Effector memory CD4-positive, alpha-beta T cell (primary cell): ENCODE results near the gene CEP76.

Experiments
- DNase-seq, 3 donors: peaks; one replicate each; pipeline ENCODE4 v3.0.0-alpha.2; 2020
- H3K27ac ChIP-seq: 2 replicates; pipeline ENCODE4 v1.7.0; 2013; ENCODE audit warnings: mild to moderate bottlenecking, low read length, moderate library complexity; ENCODE audit not compliant: insufficient read depth, poor library complexity, severe bottlenecking
- H3K27me3 ChIP-seq: replicated peaks from 2 replicates; pipeline ENCODE4 v1.7.0; 2013; ENCODE audit warnings: mild to moderate bottlenecking, low read length; ENCODE audit not compliant: insufficient read depth, control insufficient read depth, poor library complexity, severe bottlenecking
- H3K36me3 ChIP-seq: 2 replicates; pipeline ENCODE4 v1.7.0; 2013; ENCODE audit warnings: mild to moderate bottlenecking, low read length, moderate library complexity; ENCODE audit not compliant: control insufficient read depth, insufficient read depth
- H3K4me1 ChIP-seq: 2 replicates; pipeline ENCODE4 v1.7.0; 2013; ENCODE audit warnings: low read length, mild to moderate bottlenecking; ENCODE audit not compliant: control insufficient read depth, insufficient read depth, poor library complexity, severe bottlenecking
- H3K4me3 ChIP-seq: 2 replicates; pipeline ENCODE4 v1.7.0; 2013; ENCODE audit warnings: low read length, low read depth, mild to moderate bottlenecking; ENCODE audit not compliant: insufficient read depth, poor library complexity, severe bottlenecking
- H3K9me3 ChIP-seq: 2 replicates; pipeline ENCODE4 v1.7.0; 2013; ENCODE audit warnings: mild to moderate bottlenecking, low read length, moderate library complexity; ENCODE audit not compliant: control insufficient read depth

CEP76 gene

DNA sequence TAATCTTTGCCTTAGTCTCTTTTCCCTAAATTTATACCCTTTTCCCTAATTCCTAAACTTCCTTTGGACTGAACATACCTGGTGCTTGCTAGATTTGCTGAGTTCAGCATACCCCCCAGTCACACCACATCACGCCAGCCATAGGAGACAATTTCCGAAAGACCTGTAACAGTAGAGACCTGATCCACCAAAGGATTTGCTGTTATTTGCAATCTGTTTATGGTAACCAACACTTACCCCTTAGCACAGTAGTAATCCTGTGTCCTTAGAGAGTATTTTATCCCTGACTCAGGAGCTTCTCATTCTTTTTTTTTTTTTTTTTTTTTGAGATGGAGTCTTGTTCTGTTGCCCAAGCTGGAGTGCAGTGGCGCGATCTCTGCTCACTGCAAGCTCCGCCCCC is 8.9 kb upstream of the CEP76 start:
- peaks cover 37% of the 10 kb centered on the region for H3K36me3 ChIP-seq
- no peaks in the 10 kb centered on the region for H3K27me3 ChIP-seq
- DNase-seq, result no peak
- no peaks in the 10 kb centered on the region for H3K9me3 ChIP-seq
- no peak overlapping the region for H3K4me3 ChIP-seq
- H3K27ac ChIP-seq, result no peak overlapping the region
- no peaks in the 10 kb centered on the region for H3K4me1 ChIP-seq

DNA sequence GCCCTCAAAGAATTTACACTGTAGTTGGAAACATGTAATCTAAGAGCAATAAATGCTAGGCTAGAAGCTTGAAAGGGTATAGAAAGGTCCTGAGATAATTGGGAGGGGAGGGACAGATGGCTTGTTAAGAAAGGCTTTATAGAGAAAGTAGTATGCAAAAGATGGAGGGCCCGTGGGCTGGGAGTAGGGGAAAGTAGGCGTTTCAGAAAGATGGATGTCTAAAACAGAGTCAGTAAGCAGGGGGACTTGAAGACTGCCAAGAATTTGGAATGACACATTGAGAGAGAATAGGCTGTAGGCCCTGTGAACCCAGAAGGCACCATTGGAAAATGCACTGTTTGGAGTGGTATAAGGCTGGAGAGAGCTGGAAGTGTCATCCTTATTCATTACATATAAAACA is 1.1 kb upstream of the CEP76 start:
- no peak for DNase-seq
- H3K4me3 ChIP-seq, result peak overlapping the region; percentile 99

GRCh38 chr18:12703096-12703567 is 609 bp upstream of the CEP76 start:
- no peak for DNase-seq
- no peaks in the 10 kb centered on the region for H3K9me3 ChIP-seq
- H3K27ac ChIP-seq, result peak overlapping the region; percentile 96
- no peaks in the 10 kb centered on the region for H3K27me3 ChIP-seq
- H3K4me3 ChIP-seq, result peak overlapping the region; percentile 99
- peaks cover 25% of the 10 kb centered on the region for H3K4me1 ChIP-seq
- H3K36me3 ChIP-seq, result peaks cover 10% of the 10 kb centered on the region

More for the DNA sequence above, 1.1 kb upstream of the CEP76 start:
- Histone ChIP-seq H3K27ac (peak overlapping the region; percentile 96), H3K4me1 (peaks cover 25% of the 10 kb centered on the region), H3K36me3 (peaks cover 13% of the 10 kb centered on the region), H3K9me3 (no peaks in the 10 kb centered on the region), H3K27me3 (no peaks in the 10 kb centered on the region)

DNA sequence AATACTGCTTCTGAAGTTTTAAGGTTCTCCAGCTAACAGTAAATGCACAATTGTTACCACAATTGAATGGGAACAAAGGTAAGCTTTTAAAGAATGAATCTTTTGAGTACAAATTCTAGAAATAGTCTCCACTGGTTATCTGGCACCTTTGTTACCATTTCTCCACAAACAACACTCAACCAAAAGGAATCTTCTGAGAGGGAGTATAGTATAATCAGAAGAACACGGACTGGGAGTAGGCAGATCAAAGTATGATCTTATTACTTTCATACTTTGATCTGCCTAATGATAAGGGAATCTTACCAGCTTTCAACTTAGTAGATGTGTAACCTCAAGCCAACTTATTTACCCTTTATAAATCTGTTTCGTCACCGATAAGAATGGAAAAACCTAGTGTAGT is 1.4 kb downstream of the CEP76 start:
- Histone ChIP-seq H3K9me3 (no peaks in the 10 kb centered on the region), H3K36me3 (peaks cover 3% of the 10 kb centered on the region), H3K27me3 (no peaks in the 10 kb centered on the region), H3K27ac (peak overlapping the region; percentile 96), H3K4me3 (peak overlapping the region; percentile 99), H3K4me1 (peaks cover 25% of the 10 kb centered on the region)
- no peak for DNase-seq

- no peak overlapping the region for H3K4me3 ChIP-seq
- peaks cover 3% of the 10 kb centered on the region for H3K36me3 ChIP-seq
- no peaks in the 10 kb centered on the region for H3K27me3 ChIP-seq
- peaks cover 24% of the 10 kb centered on the region for H3K4me1 ChIP-seq
- no peak overlapping the region for H3K27ac ChIP-seq
- DNase-seq, result no peak
- no peaks in the 10 kb centered on the region for H3K9me3 ChIP-seq
Observed at GRCh38 chr18:12699747-12700146, 2.8 kb downstream of the CEP76 start.

GRCh38 chr18:12694032-12694431 is 8.5 kb downstream of the CEP76 start:
- Histone ChIP-seq H3K27ac (no peak overlapping the region), H3K4me3 (no peak overlapping the region), H3K9me3 (no peaks in the 10 kb centered on the region), H3K36me3 (peaks cover 3% of the 10 kb centered on the region), H3K27me3 (no peaks in the 10 kb centered on the region), H3K4me1 (no peaks in the 10 kb centered on the region)
- no peak for DNase-seq

DNA sequence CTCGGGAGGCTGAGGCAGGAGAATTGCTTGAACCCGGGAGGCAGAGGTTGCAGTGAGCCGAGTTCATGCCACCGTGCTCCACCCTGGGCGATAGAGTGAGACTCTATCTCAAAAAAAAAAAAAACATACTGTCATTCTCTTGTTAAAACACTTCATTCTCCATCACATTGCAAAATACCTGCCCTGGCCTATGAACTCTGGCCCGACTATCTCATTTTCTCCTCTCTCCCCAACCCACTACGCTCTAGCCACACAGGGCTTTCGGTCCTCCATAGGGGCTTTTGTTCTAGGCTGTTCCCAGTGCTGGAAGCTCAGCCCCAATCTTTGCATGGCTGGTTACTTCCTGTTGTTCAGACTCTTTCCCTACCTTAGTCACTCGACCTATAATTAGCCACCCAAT is 10.3 kb downstream of the CEP76 start:
- Histone ChIP-seq H3K4me3 (no peak overlapping the region), H3K27me3 (no peaks in the 10 kb centered on the region), H3K9me3 (no peaks in the 10 kb centered on the region), H3K27ac (no peak overlapping the region), H3K36me3 (peaks cover 3% of the 10 kb centered on the region), H3K4me1 (no peaks in the 10 kb centered on the region)
- DNase-seq, result no peak

GRCh38 chr18:12689256-12689850 is 13.2 kb downstream of the CEP76 start:
- H3K9me3 ChIP-seq, result no peaks in the 10 kb centered on the region

GRCh38 chr18:12686100-12686499 is 16.4 kb downstream of the CEP76 start:
- Histone ChIP-seq H3K27me3 (no peaks in the 10 kb centered on the region), H3K36me3 (no peaks in the 10 kb centered on the region), H3K4me1 (no peaks in the 10 kb centered on the region), H3K9me3 (no peaks in the 10 kb centered on the region), H3K27ac (no peak overlapping the region), H3K4me3 (no peak overlapping the region)
- no peak for DNase-seq

More at GRCh38 chr18:12689256-12689850, 13.2 kb downstream of the CEP76 start:
- H3K36me3 ChIP-seq, result no peaks in the 10 kb centered on the region
- H3K4me3 ChIP-seq, result no peak overlapping the region
- H3K27me3 ChIP-seq, result no peaks in the 10 kb centered on the region
- H3K27ac ChIP-seq, result no peak overlapping the region
- H3K4me1 ChIP-seq, result no peaks in the 10 kb centered on the region
- no peak for DNase-seq

- Histone ChIP-seq H3K9me3 (no peaks in the 10 kb centered on the region), H3K27ac (no peak overlapping the region), H3K4me3 (no peak overlapping the region), H3K27me3 (no peaks in the 10 kb centered on the region), H3K36me3 (peaks cover 11% of the 10 kb centered on the region), H3K4me1 (peaks cover 4% of the 10 kb centered on the region)
- no peak for DNase-seq
Observed at GRCh38 chr18:12679183-12679786, 23.2 kb downstream of the CEP76 start.
